ENCODE data around the gene TRIM5.
"Not testable (repeated sequence)": the region's sequence is repeated elsewhere in the genome, so short reads cannot be mapped to it uniquely, and the experiment has no call there.

TRIM5 gene

DNA sequence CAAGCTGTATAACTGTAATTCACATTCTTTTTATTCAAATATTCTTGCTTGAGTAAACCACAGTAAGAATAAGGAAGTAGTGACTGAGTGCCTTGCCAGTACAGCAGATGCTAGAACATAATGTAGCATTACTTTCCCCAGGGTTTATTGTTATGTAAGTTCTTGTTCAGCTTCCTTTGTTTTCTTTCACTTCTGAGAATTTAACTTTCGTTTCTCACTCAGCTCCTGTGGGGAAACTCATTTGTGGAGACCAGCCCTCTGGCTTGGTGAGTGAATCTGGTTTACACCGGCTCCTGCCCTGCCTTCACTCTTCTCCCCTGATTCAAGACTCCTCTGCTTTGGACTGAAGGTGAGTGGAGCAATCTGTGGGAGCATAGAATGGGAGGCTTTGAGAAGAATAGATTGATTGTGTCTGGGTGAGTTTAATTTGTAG lies 4.7 kb upstream of the TRIM5 start, which contains the start of gene TRIM22:
TSS of gene TRIM22 (plus strand) at position 240 of the 433 bp plus-strand sequence. CDS start 6,443 bp downstream, outside the sequence.
- in situ Hi-C loops (cut with MboI; ENCODE audit: low sequenced_read_pairs): no loop called here

DNA sequence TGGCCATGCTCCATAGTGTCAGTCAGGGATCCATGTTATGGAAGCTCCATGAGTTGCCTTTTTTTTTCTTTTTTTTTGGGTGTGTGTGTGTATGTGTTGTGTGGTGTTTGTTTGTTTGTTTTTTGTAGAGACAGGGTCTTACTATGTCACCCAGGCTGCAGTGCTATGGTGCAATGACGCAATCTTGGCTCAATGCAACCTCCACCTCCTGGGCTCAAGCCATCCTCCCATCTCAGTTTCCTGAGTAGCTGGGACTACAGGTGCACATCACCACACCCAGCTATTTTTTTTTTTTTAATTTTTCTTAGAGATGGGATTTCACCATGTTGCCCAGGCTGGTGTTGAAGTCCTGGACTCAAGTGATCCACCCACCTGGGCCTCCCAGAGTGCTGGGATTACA lies 3.6 kb upstream of the TRIM5 start:
- in situ Hi-C loops (cut with MboI; ENCODE audit: low sequenced_read_pairs): no loop called here

DNA sequence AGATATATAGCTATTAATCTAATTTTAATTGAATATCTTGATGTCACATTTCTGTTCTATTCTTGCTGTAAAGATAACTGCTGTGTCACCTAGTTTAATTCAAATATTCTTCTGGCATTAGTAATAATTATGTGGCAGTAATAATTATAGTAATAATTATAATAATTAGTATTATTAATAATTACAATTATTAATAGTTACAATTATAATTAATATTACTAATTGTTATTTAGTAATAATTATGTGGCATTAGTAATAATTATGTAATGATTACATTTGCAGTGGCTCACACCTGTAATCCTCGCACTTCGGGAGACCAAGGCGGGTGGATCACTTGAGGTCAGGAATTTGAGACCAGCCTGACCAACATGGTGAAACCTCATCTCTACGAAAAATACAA lies 1.6 kb upstream of the TRIM5 start:
- in situ Hi-C loops (cut with MboI; ENCODE audit: low sequenced_read_pairs): no loop called here

DNA sequence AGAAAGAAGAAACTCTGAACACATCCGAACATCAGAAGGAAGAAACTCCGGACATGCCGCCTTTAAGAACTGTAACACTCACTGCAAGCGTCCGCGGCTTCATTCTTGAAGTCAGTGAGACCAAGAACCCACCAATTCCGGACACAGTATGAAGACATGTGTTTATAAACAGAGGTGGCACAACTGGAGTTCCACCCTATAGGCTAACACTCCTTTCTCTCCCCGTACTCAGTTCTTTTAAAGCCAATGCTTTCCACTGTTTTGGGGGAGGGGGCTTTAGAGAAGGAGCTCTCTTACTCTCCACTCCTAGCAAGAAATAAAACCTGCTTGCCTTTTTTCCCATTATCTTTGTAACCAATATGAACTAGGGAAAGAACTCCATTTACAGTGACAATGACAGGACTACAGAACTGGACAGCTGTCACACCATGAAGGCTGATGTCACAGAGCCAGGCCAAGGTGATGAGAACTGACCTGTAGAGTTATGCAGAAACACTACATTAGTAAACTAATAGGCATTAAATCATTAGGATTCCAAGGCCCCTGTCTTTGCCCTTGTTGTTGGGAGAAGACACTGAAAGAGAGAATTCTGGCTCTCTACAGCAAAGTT lies 733 bp downstream of the TRIM5 start:
- in situ Hi-C loops (cut with MboI; ENCODE audit: low sequenced_read_pairs): no loop called here

DNA sequence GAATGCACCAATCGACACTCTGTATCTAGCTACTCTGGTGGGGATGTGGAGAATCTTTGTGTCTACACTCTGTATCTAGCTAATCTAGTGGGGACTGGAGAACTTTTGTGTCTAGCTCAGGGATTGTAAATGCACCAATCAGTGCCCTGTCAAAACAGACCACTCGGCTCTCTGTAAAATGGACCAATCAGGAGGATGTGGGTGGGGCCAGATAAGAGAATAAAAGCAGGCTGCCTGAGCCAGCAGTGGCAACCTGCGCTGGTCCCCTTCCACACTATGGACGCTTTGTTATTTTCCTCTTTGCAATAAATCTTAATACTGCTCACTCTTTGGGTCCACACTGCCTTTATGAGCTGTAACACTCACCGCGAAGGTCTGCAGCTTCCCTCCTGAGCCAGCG lies 1.3 kb downstream of the TRIM5 start:
- in situ Hi-C loops (cut with MboI; ENCODE audit: low sequenced_read_pairs): not testable (repeated sequence)

DNA sequence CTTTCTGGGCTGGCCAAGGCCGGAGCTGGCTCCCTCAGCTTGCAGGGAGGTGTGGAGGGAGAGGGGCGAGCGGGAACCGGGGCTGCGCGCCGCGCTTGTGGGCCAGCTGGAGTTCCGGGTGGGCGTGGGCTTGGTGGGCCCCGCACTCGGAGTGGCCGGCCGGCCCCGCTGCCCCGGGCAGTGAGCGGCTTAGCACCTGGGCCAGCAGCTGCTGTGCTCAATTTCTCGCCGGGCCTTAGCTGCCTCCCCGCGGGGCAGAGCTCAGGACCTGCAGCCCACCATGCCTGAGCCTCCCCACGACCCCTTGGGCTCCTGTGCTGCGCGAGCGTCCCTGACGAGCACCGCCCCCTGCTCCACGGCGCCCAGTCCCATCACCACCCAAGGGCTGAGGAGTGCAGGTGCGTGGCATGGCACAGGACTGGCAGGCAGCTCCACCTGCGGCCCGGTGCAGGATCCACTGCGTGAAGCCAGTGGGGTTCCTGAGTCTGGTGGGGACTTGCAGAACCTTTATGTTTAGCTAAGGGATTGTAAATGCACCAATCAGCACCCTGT lies 1.9 kb downstream of the TRIM5 start:
- in situ Hi-C loops (cut with MboI; ENCODE audit: low sequenced_read_pairs): not testable (repeated sequence)

DNA sequence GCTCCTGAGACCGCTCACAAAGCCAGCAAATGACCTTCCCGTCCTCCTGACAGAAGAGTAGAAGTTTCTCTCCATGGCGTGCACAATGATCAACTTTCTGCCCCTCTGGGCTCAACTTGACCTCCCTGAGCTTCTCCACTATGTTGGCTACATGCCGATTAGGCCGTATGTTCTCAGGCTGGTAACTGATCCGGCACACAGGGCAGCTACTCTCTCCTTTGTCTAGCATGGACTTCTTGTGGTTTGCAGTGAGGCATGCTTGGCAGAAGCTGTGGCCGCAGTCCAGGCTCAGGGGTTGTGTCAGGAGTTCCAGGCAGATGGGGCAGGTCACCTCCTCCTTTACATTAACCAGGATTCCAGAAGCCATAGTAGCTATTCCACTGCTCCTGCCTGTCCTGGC lies 5.1 kb downstream of the TRIM5 start:
- in situ Hi-C loops (cut with MboI; ENCODE audit: low sequenced_read_pairs): no loop called here

DNA sequence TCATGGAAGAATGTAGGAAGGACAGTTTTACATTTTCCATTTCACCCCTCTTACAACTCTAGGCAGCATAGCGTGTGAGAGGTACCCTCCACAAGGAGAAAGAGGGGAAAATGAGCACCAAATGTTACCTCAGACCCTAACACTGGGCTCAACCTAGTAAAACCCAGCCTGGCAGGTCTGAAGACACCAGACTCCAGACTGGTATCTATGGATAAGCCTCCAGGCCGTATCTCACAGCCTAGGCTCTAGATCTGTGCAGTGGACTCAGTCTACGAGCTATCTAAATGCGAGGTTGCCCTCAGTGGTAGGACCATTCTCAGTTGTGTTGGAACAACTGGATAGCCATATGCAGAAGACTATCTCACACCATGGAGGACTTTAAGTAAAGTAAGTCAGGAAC lies 10.5 kb downstream of the TRIM5 start:
- in situ Hi-C loops (cut with MboI; ENCODE audit: low sequenced_read_pairs): no loop called here

DNA sequence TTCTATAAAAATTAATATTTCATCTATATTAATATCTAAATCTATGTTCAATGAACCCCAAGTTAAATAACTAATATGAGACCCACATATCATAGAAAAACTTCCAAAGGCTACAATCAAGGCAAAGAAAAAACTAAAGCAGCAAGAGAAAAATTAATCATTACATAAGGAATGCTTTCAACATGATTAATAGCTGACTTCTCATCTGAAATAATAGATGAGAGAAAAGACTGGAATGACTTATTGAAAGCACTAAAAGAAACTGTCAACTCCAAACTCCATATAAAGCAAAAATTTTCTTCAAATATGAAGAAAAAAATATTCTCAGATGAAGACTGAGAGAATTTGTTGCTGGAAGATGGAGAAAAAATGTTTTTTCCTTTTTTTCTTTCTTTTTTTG lies 13.0 kb downstream of the TRIM5 start:
- in situ Hi-C loops (cut with MboI; ENCODE audit: low sequenced_read_pairs): no loop called here

DNA sequence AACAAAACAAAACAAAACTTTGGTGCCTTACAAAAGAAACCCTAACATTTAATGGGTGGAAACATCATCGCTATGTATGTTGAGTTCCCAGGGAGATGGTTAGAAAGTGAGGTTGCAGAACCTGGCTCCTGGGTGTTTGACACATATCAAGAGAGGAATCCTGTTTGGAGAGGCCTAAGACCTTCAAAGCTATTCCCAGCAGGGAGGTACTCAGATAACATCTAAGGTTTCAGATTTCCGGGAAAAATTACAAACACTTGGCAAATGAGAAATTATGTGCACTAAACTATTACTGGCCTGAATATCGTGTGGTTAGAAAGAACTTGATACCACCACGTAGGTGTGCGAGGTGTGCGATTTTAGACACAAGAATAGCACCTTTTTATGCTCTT lies 18.5 kb downstream of the TRIM5 start:
- in situ Hi-C loops (cut with MboI; ENCODE audit: low sequenced_read_pairs): no loop called here

DNA sequence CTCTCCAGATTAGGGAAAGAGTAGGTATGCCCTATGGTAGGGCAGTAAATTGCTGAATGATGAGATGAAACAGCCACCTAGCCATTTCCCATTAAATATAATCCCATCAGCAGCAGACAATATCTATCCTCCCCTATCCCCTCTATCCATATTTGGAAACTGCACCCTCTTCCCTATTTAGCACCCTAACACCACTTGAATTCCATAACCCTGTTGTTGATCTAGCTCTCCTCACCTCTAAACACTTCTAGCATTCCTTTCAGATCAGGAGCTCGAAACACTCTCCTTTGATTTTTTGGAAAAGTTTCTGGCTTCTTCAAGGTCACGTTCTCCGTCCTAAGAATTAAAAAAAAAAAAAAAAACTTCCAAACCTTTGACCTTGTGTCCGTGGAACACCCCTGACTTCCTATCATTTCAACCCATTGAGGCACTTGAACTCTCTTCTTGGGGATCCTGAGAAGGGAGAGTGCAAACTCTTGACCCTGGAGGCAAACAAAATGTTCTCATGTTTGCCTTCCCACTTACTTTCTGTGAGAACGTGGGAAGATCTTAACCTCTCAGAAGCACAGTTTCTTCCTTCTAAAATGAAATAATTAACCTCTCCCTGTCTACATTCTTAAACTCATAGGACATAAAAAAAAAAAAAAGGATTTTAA lies 19.0 kb downstream of the TRIM5 start:
- in situ Hi-C loops (cut with MboI; ENCODE audit: low sequenced_read_pairs): no loop called here

DNA sequence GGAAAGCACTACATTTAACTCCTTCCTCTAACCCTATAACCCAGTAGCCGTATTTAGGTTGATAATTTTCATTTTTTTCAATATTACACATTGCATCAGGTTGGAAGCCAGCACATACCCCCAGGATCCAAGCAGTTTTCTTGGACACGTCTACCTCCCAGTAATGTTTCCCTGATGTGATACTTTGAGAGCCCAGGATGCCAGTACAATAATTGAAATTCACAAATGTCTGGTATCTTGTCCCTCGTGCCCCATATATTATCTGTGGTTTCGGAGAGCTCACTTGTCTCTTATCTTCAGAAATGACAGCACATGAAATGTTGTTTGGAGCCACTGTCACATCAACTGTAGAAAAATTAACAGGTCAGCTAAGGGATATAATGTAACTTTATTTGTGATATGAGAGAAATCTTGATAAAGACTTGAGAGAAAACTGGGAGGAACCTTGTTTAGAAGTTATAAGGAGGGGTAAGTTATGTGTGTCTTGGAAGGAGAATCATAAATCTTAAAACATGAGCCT lies 19.8 kb downstream of the TRIM5 start:
- in situ Hi-C loops (cut with MboI; ENCODE audit: low sequenced_read_pairs): no loop called here

DNA sequence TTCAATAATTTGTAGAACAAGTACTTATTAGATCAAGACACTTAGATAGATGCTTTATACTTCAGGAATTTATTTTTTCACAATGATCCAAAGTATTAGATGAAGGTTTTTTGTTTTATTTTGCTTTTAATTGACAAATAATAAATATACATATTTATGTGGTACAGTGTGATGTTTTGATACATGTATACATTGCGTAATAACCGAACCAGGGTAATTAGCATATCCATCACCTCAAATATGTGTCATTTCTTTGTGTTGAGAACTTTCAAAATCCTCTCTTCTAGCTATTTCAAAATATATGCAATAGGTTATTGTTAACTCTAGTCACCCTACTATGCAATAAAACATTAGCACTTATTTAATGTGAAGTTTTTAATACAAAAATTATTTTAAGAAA lies 21.4 kb downstream of the TRIM5 start:
- in situ Hi-C loops (cut with MboI; ENCODE audit: low sequenced_read_pairs): no loop called here

DNA sequence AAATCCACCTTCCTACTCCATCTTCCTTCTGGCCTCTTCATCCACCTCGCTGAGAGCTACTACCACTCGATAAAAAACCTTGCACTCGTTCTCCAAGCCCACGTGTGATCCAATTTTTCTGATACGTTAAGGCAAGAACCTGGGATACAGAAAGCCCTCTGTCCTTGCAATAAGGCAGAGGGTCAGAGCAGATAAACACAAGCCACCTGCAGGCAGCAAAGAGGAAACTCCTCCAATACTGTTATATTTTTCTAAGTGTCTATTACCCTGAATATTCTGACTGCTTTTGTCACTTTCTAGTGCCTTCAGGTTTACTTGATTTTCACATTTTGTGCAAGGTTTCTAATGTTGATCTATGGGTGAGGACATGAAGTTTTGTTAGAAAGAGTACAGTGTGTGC lies 26.6 kb downstream of the TRIM5 start:
- in situ Hi-C loops (cut with MboI; ENCODE audit: low sequenced_read_pairs): no loop called here

DNA sequence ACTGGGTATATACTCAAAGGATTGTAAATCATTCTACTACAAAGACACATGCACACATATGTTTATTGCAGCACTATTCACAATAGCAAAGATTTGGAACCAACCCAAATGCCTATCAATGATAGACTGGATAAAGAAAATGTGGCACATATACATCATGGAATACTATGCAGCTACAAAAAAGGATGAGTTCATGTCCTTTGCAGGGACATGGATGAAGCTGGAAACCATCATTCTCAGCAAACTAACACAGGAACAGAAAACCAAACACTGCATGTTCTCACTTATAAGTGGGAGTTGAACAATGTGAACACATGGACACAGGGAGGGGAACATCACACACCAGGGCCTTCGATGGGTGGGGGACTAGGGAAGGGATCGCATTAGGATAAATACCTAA lies 27.9 kb downstream of the TRIM5 start:
- in situ Hi-C loops (cut with MboI; ENCODE audit: low sequenced_read_pairs): not testable (repeated sequence)

DNA sequence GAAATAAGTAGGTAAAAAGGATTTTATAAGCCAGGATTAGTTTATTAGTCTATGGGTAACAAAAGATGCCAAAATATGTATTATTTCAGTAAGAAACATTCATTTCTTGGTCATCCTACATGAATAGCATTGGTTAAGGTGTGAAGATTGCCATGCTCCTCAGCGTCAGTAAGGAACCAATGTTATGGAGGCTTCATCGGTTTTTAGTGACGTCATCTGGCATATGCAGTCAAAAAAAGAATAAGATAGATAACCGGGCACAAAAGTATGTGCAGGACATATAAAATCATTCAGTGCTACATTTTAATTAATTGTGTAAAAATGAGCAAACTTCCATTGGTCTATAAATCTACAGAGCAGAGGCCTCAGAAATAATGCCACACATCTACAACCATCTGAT lies 29.4 kb downstream of the TRIM5 start:
- in situ Hi-C loops (cut with MboI; ENCODE audit: low sequenced_read_pairs): no loop called here

DNA sequence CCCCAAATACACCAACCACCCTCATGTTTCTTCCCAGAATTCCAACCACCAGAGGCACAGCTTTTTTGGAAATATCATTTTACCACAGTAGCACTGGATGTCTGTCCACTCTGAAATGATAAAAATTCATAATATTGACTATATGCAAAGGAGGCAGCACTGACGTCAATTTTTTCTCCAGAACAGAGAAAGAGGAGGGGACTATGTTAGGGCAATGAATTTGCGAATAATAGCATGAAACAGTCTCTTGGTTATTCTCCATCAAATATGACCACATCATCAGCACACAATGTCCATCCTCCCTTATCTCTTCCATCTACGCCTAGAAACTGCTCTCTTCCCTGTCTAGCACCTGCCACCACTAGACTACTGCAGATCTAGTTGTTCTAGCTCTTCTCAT lies 38.7 kb downstream of the TRIM5 start:
- in situ Hi-C loops (cut with MboI; ENCODE audit: low sequenced_read_pairs): no loop called here

DNA sequence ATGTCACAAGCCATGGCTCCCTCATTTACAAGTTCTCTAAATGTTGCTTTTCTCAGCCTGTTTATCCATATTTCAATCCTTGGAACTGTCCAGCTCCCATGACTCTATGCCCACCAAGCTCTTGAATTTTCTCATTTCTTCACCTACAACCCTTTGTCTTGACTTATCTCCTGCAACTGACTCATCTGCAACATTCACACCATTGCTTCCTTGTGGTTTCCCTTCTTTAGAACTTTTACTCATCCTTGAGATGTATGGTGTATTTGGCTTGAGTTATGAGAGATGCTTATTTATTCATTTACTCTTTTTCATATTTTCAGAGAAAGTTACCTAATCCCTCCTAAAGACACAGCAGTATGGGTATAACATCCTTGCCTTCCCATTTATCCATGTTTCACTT lies 41.3 kb downstream of the TRIM5 start:
- in situ Hi-C loops (cut with MboI; ENCODE audit: low sequenced_read_pairs): no loop called here

DNA sequence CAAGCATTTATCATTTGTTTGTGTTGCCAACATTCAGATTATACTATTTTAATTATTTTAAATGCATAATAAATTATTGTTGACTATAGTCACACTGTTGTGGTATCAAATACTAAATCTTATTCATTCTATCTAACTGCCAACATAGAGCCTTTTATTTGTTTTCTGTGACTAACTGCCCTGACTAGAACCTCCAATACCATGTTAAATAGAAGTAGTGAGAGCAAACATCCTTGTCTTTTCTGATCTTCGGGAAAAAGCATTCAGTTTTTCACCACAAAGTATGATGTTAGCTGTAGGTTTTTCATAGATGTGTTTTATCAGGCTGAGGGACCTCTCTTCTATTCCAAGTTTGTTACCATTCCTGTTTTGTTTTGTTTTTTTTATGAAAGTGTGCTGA lies 44.9 kb downstream of the TRIM5 start:
- in situ Hi-C loops (cut with MboI; ENCODE audit: low sequenced_read_pairs): no loop called here

DNA sequence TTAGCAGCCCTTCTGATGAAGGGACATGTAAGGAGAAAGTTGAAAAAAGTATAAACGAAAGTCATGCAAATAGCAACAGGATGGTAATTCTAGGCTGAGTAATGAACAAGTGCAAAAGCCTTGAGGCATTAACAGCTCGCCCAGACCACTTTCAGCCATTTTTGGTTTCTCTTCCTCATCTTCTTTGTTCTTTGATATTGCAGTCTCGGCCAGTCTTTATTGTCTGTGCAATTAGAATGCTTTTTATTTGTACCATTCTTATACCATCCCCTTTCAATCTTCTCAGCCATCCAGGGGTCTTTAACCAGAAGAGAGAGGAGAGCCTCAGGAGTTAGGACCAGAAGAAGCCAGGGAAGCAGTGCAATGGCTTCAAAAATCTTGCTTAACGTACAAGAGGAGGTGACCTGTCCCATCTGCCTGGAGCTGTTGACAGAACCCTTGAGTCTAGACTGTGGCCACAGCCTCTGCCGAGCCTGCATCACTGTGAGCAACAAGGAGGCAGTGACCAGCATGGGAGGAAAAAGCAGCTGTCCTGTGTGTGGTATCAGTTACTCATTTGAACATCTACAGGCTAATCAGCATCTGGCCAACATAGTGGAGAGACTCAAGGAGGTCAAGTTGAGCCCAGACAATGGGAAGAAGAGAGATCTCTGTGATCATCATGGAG lies 52.8 kb downstream of the TRIM5 start:
- in situ Hi-C loops (cut with MboI; ENCODE audit: low sequenced_read_pairs): no loop called here

DNA sequence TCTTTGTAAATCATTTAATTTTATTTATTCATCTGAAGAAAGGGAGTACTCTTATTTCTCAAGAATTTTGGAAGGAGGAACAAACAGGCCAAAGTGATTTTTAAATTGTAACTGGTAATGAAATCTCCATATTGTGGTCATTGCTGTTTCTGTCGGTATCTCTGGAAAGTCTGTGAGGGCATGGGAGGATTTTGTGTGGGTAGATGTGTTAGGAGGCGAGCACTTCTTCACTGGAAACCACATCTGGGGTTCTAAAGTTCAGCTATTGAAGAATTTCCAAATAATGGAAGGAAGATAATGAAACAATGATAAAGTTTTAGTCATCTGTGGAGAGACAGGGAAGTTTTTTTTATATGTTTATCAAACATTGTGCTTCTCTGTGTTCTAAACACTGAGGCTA lies 53.5 kb downstream of the TRIM5 start:
- in situ Hi-C loops (cut with MboI; ENCODE audit: low sequenced_read_pairs): no loop called here

DNA sequence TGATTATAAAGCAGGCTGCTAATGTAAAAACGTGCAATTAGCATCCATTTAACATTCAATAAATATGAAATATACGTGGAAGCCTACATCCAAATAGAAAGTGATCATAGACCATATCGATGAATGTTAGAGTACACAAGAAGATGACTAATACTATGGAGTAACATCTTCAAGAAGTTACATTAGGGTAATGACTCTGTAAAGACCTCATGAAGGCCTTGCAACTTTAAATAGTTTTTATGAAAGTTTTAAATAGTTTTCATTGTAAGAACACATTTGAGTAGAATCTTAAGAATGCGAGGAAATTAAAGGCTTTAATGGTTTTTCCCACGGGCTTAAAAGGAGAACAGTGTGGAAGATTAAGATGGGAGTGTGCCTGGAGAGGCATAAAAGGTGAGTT lies 58.7 kb downstream of the TRIM5 start:
- in situ Hi-C loops (cut with MboI; ENCODE audit: low sequenced_read_pairs): no loop called here
